GM12864 (cell line): ENCODE measurements around the gene TAF11L3.
"Not testable (repeated sequence)": the region's sequence is repeated elsewhere in the genome, so short reads cannot be mapped to it uniquely, and the experiment has no call there.

Experiments used
- DNase-seq: peaks from one replicate; pipeline ENCODE4 v3.0.0-alpha.2; 2011; ENCODE audit warnings: low read depth
- H3K4me3 ChIP-seq: 2 replicates; pipeline ENCODE4 v1.5.1; 2011; ENCODE audit warnings: mild to moderate bottlenecking, low read depth, low read length, control low read depth
- CTCF ChIP-seq: IDR thresholded peaks from 2 replicates; pipeline ENCODE4 v1.5.1; 2011; ENCODE audit warnings: low read depth, mild to moderate bottlenecking, moderate library complexity, low read length, control low read depth, inconsistent platforms; ENCODE audit errors: missing control alignments

The TAF11L3 gene

DNA sequence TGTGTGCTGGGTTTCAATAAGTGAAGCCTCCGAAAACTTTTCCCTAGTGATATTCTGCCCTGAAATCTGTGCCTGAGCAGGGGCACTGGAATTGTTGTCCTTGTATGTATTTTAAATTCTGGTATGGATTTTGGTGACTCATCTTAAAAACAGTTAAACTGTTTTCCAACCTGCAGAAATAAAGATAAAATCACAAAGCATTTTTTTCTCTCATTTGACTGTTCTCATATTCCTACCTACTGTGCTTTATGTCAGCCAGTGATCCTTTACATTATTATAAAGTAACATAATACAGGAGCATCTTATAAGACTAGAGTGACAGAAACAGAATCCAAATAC lies 31.0 kb upstream of the TAF11L3 start:
- no peak overlapping the region for H3K4me3 ChIP-seq
- no peak for DNase-seq
- TF ChIP-seq CTCF = no peak

DNA sequence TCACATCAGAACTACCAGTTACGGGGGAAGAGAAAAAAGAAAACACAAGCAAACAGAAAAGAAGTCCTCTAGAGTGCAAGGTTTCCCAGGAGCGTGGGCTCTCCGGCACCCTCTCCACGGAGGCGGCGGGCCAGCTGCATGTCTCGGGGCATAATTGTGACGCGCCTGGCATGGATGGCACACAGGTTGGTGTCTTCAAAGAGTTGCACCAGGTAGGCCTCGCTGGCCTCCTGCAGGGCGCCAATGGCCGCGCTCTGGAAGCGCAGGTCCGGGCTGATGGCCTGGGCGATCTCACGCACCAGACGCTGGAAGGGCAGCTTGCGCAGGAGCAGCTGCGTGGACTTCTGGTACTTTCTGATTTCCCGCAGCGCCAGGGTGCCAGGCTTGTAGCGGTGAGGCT lies 26.9 kb upstream of the TAF11L3 start:
- not testable (repeated sequence) for H3K4me3 ChIP-seq

DNA sequence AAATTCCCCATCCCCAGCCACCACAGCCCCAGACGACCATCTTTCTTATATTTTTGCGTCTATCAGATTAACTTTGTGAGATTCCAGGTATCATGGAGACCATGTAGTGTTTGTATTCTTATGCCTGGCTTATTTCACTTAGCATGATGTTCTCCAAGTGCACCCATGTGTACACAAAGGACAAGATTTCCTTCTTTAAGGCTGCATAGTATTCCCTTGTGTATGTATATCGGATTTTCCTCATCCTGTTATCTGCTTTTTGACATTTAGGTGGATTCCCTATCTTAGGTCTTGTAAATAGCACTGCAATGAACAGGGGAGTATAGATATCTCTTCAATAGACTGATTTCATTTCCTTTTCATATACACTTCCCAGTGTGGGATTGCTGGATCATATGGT lies 25.4 kb upstream of the TAF11L3 start:
- no peak for DNase-seq
- H3K4me3 ChIP-seq = no peak overlapping the region
- no peak for TF ChIP-seq CTCF

More for the DNA sequence above, 26.9 kb upstream of the TAF11L3 start:
- DNase-seq = not testable (repeated sequence)

GRCh38 chr5:17497446-17497845 lies 20.7 kb upstream of the TAF11L3 start:
- no peak overlapping the region for H3K4me3 ChIP-seq
- no peak for TF ChIP-seq CTCF

GRCh38 chr5:17497931-17498330 lies 20.2 kb upstream of the TAF11L3 start, which contains the start of gene TAF11L2:
TAF11L2 (plus strand) TSS chr5:17498231.
- not testable (repeated sequence) for H3K4me3 ChIP-seq

More at GRCh38 chr5:17497446-17497845, 20.7 kb upstream of the TAF11L3 start:
- DNase-seq = no peak

GRCh38 chr5:17511775-17512325 lies 6.3 kb upstream of the TAF11L3 start:
- DNase-seq = no peak
- H3K4me3 ChIP-seq = no peak overlapping the region
- no peak for TF ChIP-seq CTCF

More at GRCh38 chr5:17497931-17498330, 20.2 kb upstream of the TAF11L3 start, which contains the start of gene TAF11L2:
- not testable (repeated sequence) for DNase-seq

GRCh38 chr5:17517526-17517925 lies 641 bp upstream of the TAF11L3 start:
- H3K4me3 ChIP-seq, DNase-seq: not testable (repeated sequence)

DNA sequence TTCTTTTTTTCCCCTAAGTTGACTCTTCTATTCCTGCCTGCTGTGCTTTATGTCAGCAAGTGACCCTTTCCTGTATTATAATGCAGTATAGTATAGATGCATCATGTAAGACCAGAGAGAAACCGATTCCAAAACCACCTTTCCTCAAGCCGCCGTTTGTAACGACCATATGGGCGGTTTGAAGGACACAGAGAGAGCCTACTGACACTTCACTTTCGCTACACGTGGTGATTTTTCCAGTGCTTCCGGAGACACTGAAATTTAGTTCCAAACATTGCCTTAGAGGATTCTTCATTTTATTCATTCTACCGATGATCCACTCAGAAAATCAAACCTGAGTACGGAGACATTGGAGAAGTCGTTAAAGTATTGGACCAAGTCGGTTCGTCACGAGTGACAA lies 1.3 kb downstream of the TAF11L3 start:
- not testable (repeated sequence) for H3K4me3 ChIP-seq, DNase-seq

GRCh38 chr5:17521501-17521900 lies 3.3 kb downstream of the TAF11L3 start, which contains the start of gene TAF11L4:
TAF11L4 (plus strand) TSS chr5:17521801.
- H3K4me3 ChIP-seq, DNase-seq: not testable (repeated sequence)

GRCh38 chr5:17524935-17525334 lies 6.8 kb downstream of the TAF11L3 start, which contains the start of gene TAF11L5:
TAF11L5 (plus strand) TSS chr5:17525235.
- H3K4me3 ChIP-seq, DNase-seq: not testable (repeated sequence)

DNA sequence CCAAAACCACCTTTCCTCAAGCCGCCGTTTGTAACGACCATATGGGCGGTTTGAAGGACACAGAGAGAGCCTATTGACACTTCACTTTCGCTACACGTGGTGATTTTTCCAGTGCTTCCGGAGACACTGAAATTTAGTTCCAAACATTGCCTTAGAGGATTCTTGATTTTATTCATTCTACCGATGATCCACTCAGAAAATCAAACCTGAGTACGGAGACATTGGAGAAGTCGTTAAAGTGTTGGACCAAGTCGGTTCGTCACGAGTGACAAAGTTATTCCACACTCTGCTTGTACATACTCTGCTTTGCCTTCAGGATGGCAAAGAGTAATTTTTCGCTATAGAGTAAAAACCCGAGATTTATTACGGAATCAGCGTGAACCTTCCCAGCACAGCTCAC lies 8.3 kb downstream of the TAF11L3 start:
- not testable (repeated sequence) for H3K4me3 ChIP-seq, DNase-seq

DNA sequence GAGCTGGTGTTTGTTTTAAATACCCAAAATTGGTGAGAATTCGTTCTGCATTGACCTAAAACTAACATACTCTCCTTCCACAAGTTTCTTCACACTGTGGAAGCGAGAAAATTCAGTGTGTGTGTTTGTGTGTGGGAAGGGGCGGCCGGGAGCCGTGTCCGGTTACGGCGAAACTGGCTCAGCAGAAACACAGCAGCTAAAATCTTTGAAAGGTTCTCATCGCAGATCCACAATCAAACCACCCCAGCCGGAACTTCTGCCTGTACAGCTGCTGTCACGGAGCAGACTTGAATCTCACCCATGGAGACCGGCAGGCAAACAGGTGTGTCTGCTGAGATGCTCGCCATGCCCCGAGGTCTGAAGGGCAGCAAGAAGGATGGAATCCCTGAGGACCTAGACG lies 10.2 kb downstream of the TAF11L3 start, which contains the start of gene TAF11L6:
Gene TAF11L6 (plus strand): TSS at position 301 of the 400 bp plus-strand sequence.
- H3K4me3 ChIP-seq, DNase-seq: not testable (repeated sequence)
